GM23338 (cell line): ENCODE measurements around the gene ARHGEF38. TPM values are rescaled to one million over a fixed set of nuclear protein-coding genes. Genes with fewer than 3 reads are reported as not detected.

Source experiments
- ATAC-seq: fragments of 200-7000 bp; cut with Tn5 transposase; 3 replicates; pipeline ENCODE4 v1.9.1; 2020
- DNase-seq: peaks from one replicate; pipeline ENCODE4 v3.0.0-alpha.2; 2015; ENCODE audit warnings: low spot score
- H2AFZ ChIP-seq: fragments of 200-600 bp; sonication (generic); 2 replicates; pipeline ENCODE4 v1.8.0; 2016; ENCODE audit warnings: antibody characterized with exemption, mild to moderate bottlenecking, moderate library complexity
- H3F3A ChIP-seq: fragments of 200-600 bp; sonication (generic); replicated peaks from 2 replicates; pipeline ENCODE4 v1.8.0; 2017; ENCODE audit warnings: antibody characterized with exemption, mixed run types, low read depth
- H3K27ac ChIP-seq: fragments of 200-600 bp; sonication (generic); 2 replicates; pipeline ENCODE4 v1.6.1; 2016; ENCODE audit warnings: low read depth
- H3K27me3 ChIP-seq: fragments of 200-600 bp; sonication (generic); 2 replicates; pipeline ENCODE4 v1.8.0; 2016; ENCODE audit warnings: mild to moderate bottlenecking, mixed run types, moderate library complexity; ENCODE audit not compliant: insufficient read depth
- H3K36me3 ChIP-seq: fragments of 200-600 bp; sonication (generic); 2 replicates; pipeline ENCODE4 v1.8.0; 2016; ENCODE audit warnings: mild to moderate bottlenecking; ENCODE audit not compliant: insufficient read depth
- H3K4me1 ChIP-seq: fragments of 200-600 bp; sonication (generic); 2 replicates; pipeline ENCODE4 v1.8.0; 2016; ENCODE audit warnings: mild to moderate bottlenecking, moderate library complexity; ENCODE audit not compliant: insufficient read depth
- H3K4me2 ChIP-seq: fragments of 200-600 bp; sonication (generic); 2 replicates; pipeline ENCODE4 v1.7.1; 2017; ENCODE audit warnings: mixed run types
- H3K4me3 ChIP-seq: fragments of 200-600 bp; sonication (generic); 2 replicates; pipeline ENCODE4 v1.6.1; 2016; ENCODE audit warnings: mixed run types
- H3K79me2 ChIP-seq: fragments of 200-600 bp; sonication (generic); replicated peaks from 2 replicates; pipeline ENCODE4 v1.8.0; 2017; ENCODE audit warnings: mild to moderate bottlenecking; ENCODE audit not compliant: insufficient read depth
- H3K9me2 ChIP-seq: fragments of 200-600 bp; sonication (generic); 2 replicates; pipeline ENCODE4 v1.8.0; 2017; ENCODE audit not compliant: insufficient read depth
- H4K20me1 ChIP-seq: fragments of 200-600 bp; sonication (generic); replicated peaks from 2 replicates; pipeline ENCODE4 v1.8.0; 2017; ENCODE audit warnings: mild to moderate bottlenecking; ENCODE audit not compliant: insufficient read depth
- H3K27ac Mint-ChIP-seq: 2 replicates; pipeline ENCODE4 v1.8.0; 2020; ENCODE audit warnings: inconsistent platforms, mild to moderate bottlenecking, moderate library complexity, mixed read lengths
- H3K27me3 Mint-ChIP-seq: 3 replicates; pipeline ENCODE4 v1.8.0; 2022; ENCODE audit warnings: low read depth, mild to moderate bottlenecking, moderate library complexity, mixed read lengths, inconsistent platforms; ENCODE audit not compliant: insufficient read depth, poor library complexity
- H3K36me3 Mint-ChIP-seq: 3 replicates; pipeline ENCODE4 v1.8.0; 2021; ENCODE audit warnings: low read depth, mild to moderate bottlenecking, inconsistent platforms, moderate library complexity, mixed read lengths
- H3K4me1 Mint-ChIP-seq: 3 replicates; pipeline ENCODE4 v1.8.0; 2020; ENCODE audit warnings: mild to moderate bottlenecking, inconsistent platforms, mixed read lengths
- H3K4me3 Mint-ChIP-seq: 3 replicates; pipeline ENCODE4 v1.8.0; 2021; ENCODE audit warnings: moderate library complexity, mild to moderate bottlenecking, inconsistent platforms, mixed read lengths
- H3K9me3 Mint-ChIP-seq: 3 replicates; pipeline ENCODE4 v1.8.0; 2020; ENCODE audit warnings: moderate library complexity, mild to moderate bottlenecking, inconsistent platforms, mixed read lengths
- CREB1 ChIP-seq: fragments of 250-450 bp; sonication (Bioruptor Pico); IDR thresholded peaks from 2 replicates; pipeline ENCODE4 v1.5.0; 2020; ENCODE audit warnings: low read depth, mild to moderate bottlenecking, moderate library complexity
- CTCF ChIP-seq, 2 experiments: fragments of 200-600 bp in 1 of 2; sonication (generic) in 1 of 2; conservative IDR thresholded peaks; 2 replicates each; pipeline versions ENCODE4 v1.5.1 to v1.6.1; 2016 to 2017; ENCODE audit warnings: antibody characterized with exemption in 2 of 2, low read depth in 2 of 2, mild to moderate bottlenecking in 2 of 2, moderate library complexity in 1 of 2
- ETS1 ChIP-seq: IDR thresholded peaks from 2 replicates; pipeline ENCODE4 v1.6.1; 2016; ENCODE audit warnings: antibody characterized with exemption
- EZH2phosphoT487 ChIP-seq: fragments of 200-600 bp; sonication (generic); IDR thresholded peaks from one replicate; pipeline ENCODE4 v1.8.1; 2018; ENCODE audit warnings: antibody characterized with exemption; ENCODE audit not compliant: unreplicated experiment
- JUNB ChIP-seq: IDR thresholded peaks from one replicate; pipeline ENCODE4 v1.6.1; 2016; ENCODE audit warnings: antibody characterized with exemption; ENCODE audit not compliant: unreplicated experiment
- NANOG ChIP-seq: IDR thresholded peaks from 2 replicates; pipeline ENCODE4 v1.6.1; 2016; ENCODE audit warnings: antibody characterized with exemption, borderline replicate concordance
- POLR2AphosphoS5 ChIP-seq: IDR thresholded peaks from 2 replicates; pipeline ENCODE4 v1.6.1; 2016; ENCODE audit warnings: antibody characterized with exemption, low read depth
- REST ChIP-seq: IDR thresholded peaks from one replicate; pipeline ENCODE4 v1.6.1; 2018; ENCODE audit warnings: antibody characterized with exemption; ENCODE audit not compliant: unreplicated experiment
- ZNF331 ChIP-seq: fragments of 250-450 bp; sonication (Bioruptor Pico); IDR thresholded peaks from 2 replicates; pipeline ENCODE4 v1.5.0; 2020; ENCODE audit warnings: low read depth, mild to moderate bottlenecking, moderate library complexity
- ZNF462 ChIP-seq: fragments of 250-450 bp; sonication (Bioruptor Pico); IDR thresholded peaks from 2 replicates; pipeline ENCODE4 v1.5.0; 2020; ENCODE audit warnings: mild to moderate bottlenecking, moderate library complexity
- polyA plus RNA-seq: library from polyadenylated mRNA; unstranded; fragments of >200 nt; fragmentation: Nextera tagmentation; extraction: Ambion mirVana; gene quantifications from 2 replicates; pipeline ENCODE4 v1.2.1, GENCODE V29; 2016
- total RNA-seq: library from RNA; depleted of rRNA; stranded (reverse); fragments of >200 nt; shearing (Covaris generic); gene quantifications from 2 replicates; pipeline ENCODE4 v1.2.3, GENCODE V29; 2014

The ARHGEF38 gene
- total and polyA plus RNA-seq, 2 experiments from 2014 or later = 0.58 TPM; not detected in 1

- Mint-ChIP-seq H3K27me3 (no peaks in the 10 kb centered on the region), H3K27ac (no peak overlapping the region), H3K9me3 (no peaks in the 10 kb centered on the region), H3K36me3 (no peaks in the 10 kb centered on the region), H3K4me1 (no peaks in the 10 kb centered on the region), H3K4me3 (no peak overlapping the region)
- Histone ChIP-seq H3K36me3 (no peaks in the 10 kb centered on the region), H3K4me3 (no peak overlapping the region), H2AFZ (no peak overlapping the region), H3K27ac (no peak overlapping the region), H3K27me3 (no peaks in the 10 kb centered on the region), H4K20me1 (no peaks in the 10 kb centered on the region; the same call in 1 of the 2 replicates), H3K79me2 (no peaks in the 10 kb centered on the region), H3K9me2 (no peaks in the 10 kb centered on the region), H3K4me1 (no peaks in the 10 kb centered on the region), H3F3A (no peaks in the 10 kb centered on the region), H3K4me2 (no peak overlapping the region)
- ATAC-seq = no peak
- TF ChIP-seq ZNF331 (CRISPR knock-in tag) (no peak), EZH2phosphoT487 (no peak), JUNB (no peak), ZNF462 (no peak), POLR2AphosphoS5 (no peak), NANOG (no peak), CREB1 (CRISPR knock-in tag) (no peak), REST (no peak), CTCF (conservative IDR thresholded peaks at IDR 0.05; ENCODE audit: low read depth in 2 of 2) (no peak), ETS1 (no peak)
- no peak for DNase-seq
Observed at GRCh38 chr4:105671301-105671700, 118.9 kb downstream of the ARHGEF38 start.
